ENCODE measurements around the gene CALHM2. TPM values are rescaled to one million over a fixed set of nuclear protein-coding genes. Genes with fewer than 3 reads are reported as not detected.

The CALHM2 gene
- total RNA-seq, result 100 to 1,000 TPM in 1 of 4 donors, 10 to 100 TPM in 3; 63.5 to 113 (median 74.9) TPM

- ATAC-seq (ENCODE audit: low FRiP score), result peak; percentile 38
- TF ChIP-seq, protein P1, sequence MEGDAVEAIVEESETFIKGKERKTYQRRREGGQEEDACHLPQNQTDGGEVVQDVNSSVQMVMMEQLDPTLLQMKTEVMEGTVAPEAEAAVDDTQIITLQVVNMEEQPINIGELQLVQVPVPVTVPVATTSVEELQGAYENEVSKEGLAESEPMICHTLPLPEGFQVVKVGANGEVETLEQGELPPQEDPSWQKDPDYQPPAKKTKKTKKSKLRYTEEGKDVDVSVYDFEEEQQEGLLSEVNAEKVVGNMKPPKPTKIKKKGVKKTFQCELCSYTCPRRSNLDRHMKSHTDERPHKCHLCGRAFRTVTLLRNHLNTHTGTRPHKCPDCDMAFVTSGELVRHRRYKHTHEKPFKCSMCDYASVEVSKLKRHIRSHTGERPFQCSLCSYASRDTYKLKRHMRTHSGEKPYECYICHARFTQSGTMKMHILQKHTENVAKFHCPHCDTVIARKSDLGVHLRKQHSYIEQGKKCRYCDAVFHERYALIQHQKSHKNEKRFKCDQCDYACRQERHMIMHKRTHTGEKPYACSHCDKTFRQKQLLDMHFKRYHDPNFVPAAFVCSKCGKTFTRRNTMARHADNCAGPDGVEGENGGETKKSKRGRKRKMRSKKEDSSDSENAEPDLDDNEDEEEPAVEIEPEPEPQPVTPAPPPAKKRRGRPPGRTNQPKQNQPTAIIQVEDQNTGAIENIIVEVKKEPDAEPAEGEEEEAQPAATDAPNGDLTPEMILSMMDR (IDR thresholded peaks at IDR 0.05), result no peak
- DNase-seq (ENCODE audit: low spot score), result no peak
Observed at GRCh38 chr10:103451831-103452505, at the start of gene CALHM2. CALHM2 (minus strand) TSS chr10:103452370; CDS start chr10:103449941, 2,429 bp downstream.

DNA sequence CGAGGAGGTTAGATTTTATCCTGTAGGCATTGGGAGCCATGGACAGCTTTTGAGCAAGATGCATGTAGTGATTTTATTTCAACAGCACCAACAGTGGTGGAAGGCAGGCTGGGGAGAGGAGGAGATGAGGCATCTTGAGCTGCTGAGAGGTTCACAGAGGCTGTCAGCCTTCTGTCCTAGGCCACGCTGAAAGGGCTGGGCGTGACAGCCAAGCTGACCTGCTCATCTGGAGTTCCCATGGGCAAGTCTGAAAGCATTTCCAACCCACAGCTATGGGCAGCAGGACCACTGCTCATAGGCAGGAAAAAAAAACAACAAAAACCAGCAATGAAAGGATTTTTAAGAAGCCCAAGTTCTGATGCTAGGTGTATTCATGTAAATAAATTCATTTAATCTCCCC is 49.0 kb upstream of the CALHM2 start:
- TF ChIP-seq, protein P1 (IDR thresholded peaks at IDR 0.05), result no peak
- DNase-seq (ENCODE audit: low spot score) (peak; percentile 5), ATAC-seq (ENCODE audit: low FRiP score) (no peak)

DNA sequence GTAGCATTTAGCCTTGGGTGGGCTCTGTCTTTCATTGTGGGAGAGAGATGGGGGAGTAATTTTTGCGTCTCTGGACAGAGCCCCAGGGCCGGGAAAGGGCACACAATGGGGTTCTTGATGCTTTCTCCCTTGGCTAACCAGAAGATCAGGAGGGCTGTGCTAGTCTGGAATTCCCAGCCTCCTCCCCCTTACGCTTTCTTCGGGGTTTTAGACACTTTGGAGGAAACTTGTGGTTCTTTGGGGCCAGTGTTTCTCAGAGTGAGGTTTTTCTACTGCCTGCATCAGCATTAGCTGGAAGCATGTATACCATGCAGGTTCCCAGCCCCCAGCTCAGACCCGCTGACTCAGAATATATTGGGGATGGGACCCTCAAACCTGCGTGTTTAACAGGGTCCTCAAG is 48.3 kb upstream of the CALHM2 start:
- ATAC-seq (ENCODE audit: low FRiP score) (no peak), DNase-seq (ENCODE audit: low spot score) (no peak)
- TF ChIP-seq, protein P1 (IDR thresholded peaks at IDR 0.05), result no peak

GRCh38 chr10:103499881-103500280 is 47.7 kb upstream of the CALHM2 start:
- TF ChIP-seq, protein P1 (IDR thresholded peaks at IDR 0.05), result no peak
- DNase-seq (ENCODE audit: low spot score), result no peak
- ATAC-seq (ENCODE audit: low FRiP score), result no peak

DNA sequence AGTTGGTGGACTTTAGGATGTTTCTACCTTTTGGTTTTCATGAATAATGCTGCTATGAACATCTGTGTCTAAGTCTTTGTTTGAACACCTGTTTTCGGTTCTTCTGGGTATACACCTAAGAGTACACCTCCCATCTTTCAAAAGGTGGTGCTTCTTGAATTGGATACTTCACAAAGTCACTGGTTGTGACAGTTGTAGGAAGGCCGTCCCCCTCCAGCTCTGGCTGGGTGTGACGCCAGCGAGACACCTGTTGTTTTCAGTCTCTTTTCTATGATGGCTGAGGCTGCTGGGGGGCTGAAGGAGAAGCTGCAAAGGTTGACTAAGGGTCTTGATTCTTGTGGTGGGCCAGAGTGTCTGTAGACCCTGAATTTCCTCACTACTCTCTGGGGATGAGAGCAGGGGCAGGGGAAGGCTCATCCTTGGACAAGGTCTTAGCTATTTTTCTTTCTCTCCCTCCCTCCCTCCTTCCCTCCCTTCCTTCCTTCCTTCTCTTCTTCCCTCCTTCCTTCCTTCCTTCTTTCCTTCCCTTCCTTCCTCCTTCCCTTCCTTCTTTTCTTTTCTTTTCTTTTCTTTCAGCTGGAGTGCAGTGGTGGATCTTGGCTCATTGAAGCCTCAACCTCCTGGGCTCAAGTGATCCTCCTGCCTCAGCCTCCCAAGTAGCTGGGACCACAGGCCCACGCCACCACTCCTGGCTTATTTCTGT is 46.9 kb upstream of the CALHM2 start:
- ATAC-seq (ENCODE audit: low FRiP score) (no peak), DNase-seq (ENCODE audit: low spot score) (no peak)
- TF ChIP-seq, protein P1 (IDR thresholded peaks at IDR 0.05), result no peak

GRCh38 chr10:103497161-103497915 is 45.2 kb upstream of the CALHM2 start:
- ATAC-seq (ENCODE audit: low FRiP score) (no peak), DNase-seq (ENCODE audit: low spot score) (no peak)
- TF ChIP-seq, protein P1 (IDR thresholded peaks at IDR 0.05), result no peak
